ENCODE results near the gene GUCA2B. TPM values are rescaled to one million over a fixed set of nuclear protein-coding genes. Genes with fewer than 3 reads are reported as not detected.

Gene GUCA2B
- total RNA-seq, 1 experiment from 2014 or later, result not detected

DNA sequence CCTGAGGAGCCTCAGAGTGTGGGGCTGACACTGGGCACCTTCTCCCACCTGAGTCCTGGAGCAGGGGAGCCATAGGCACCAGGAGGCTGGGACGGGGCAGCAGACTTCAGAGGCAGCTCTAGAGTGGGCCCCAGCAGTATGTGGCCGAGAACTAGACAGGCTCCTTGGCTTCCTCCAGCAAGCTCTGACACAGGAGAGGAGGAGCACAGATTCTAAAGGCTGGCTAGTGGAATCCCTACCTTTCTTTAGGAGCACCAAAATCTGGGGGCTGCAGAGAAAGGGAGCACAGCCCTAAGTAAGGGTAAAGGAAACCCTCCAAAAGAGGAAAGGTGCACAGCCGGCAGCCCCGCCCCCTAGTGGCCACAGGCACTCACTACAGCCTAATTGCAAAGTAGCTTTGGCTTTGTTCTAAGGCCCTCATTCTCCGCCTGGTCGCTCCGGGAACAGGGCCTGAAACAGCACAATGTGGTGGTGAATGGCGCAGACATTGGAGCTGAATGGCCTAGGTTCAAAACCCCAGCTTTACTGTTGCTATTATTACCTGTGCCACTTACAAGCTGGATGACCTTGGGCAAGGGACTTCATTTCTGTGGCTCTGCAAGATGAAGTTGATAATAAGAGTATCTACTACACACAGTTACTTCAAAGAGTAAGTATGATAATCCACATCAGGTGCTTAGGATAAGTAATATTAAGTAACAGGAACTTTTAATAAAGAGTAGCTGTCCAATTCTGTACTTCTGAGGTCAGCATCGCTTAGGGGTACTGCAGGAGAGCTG, 20.1 kb downstream of the GUCA2B start:
- intact Hi-C loops (cut with micrococcal nuclease; ENCODE audit: unreplicated experiment), result loop anchor here (10.0 kb wide), 1 partner anchor 141 kb away; no protein-coding TSS in a partner anchor
- in situ Hi-C loops (cut with HindIII; ENCODE audit: low pct_unique_long_range_greater_than_20kb, low sequenced_read_pairs), result no loop called here
- no TSS peak for BruUV-seq (replicated peaks)
- DNase-seq (ENCODE audit: low read depth, low spot score) (peak; percentile 43), ATAC-seq (peak; percentile 66)
- Histone ChIP-seq H3K36me3 (ENCODE audit: control insufficient read depth, insufficient read depth, low read length) (no peaks in the 10 kb centered on the region; the same call in 1 of the 2 replicates), H3K4me3 (ENCODE audit: low read depth in 2 of 2, low read length in 2 of 2) (no peak overlapping the region), H3K27ac (ENCODE audit: low read length) (no peak overlapping the region), H3K27me3 (ENCODE audit: control insufficient read depth, insufficient read depth, low read length) (no peaks in the 10 kb centered on the region), H3K9me3 (ENCODE audit: control insufficient read depth, insufficient read depth, low read depth, low read length) (no peaks in the 10 kb centered on the region), H3K4me1 (ENCODE audit: control insufficient read depth, insufficient read depth, low read length) (no peaks in the 10 kb centered on the region; the same call in 1 of the 2 replicates)
- TF ChIP-seq, protein P1, sequence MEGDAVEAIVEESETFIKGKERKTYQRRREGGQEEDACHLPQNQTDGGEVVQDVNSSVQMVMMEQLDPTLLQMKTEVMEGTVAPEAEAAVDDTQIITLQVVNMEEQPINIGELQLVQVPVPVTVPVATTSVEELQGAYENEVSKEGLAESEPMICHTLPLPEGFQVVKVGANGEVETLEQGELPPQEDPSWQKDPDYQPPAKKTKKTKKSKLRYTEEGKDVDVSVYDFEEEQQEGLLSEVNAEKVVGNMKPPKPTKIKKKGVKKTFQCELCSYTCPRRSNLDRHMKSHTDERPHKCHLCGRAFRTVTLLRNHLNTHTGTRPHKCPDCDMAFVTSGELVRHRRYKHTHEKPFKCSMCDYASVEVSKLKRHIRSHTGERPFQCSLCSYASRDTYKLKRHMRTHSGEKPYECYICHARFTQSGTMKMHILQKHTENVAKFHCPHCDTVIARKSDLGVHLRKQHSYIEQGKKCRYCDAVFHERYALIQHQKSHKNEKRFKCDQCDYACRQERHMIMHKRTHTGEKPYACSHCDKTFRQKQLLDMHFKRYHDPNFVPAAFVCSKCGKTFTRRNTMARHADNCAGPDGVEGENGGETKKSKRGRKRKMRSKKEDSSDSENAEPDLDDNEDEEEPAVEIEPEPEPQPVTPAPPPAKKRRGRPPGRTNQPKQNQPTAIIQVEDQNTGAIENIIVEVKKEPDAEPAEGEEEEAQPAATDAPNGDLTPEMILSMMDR (IDR thresholded peaks at IDR 0.05), result peak; percentile 99
- no peak for TF ChIP-seq SIN3A (IDR thresholded peaks at IDR 0.05; ENCODE audit: borderline replicate concordance, insufficient read depth, low read depth, low read length)
- TF ChIP-seq TCF7L2 (IDR thresholded peaks at IDR 0.05; ENCODE audit: low read depth, low read length), result no peak
- TF ChIP-seq POLR2AphosphoS5 (IDR thresholded peaks at IDR 0.05; ENCODE audit: low read depth, low read length), result no peak
- CTCF ChIA-PET, result interaction anchor here (0.6 to 1.1 kb wide), 8 partner anchors 9 to 1756 kb away, joined by 3 to 9 read pairs (median 4); partner anchors contain the start of gene GUCA2A
- POLR2A ChIA-PET, result no interaction called here

DNA sequence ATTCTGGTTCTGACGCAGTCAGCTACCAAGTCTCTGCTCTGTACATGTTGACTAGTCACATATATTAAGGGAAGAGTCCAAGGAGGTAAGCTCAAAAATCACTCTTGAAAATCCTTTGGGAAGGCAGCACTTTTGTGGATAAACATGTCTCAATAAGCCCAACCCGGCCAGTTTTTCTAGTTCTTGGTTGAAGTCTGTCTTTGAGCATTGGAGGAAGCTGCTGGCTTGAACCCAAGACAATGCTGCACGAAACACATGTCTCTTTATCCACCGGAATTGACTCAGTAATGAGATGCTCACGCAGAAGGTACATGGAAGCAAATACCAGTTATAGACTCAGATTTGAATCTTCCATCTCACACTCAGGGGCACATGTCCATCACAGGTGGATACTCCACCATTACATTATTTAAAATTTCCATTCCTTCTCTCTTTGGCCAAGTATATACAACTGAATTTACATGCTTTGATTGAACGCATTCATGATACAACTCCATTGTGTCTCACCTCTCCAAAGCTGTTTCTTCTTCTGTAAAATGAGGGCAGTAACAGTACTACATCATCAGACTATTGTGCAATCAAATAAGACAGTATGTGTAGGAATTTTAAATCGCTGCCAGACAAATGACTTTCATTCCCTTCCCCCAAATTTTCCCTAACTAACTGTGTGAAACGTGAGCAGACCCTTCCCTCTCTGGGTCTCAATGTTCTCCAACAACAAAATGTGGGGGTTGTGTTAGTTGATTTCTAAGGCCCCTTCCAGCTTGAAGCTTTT, 20.9 kb downstream of the GUCA2B start:
- CTCF ChIA-PET, result interaction anchor here (0.6 to 1.1 kb wide), 6 partner anchors 15 to 164 kb away, joined by 3 to 9 read pairs (median 4); no protein-coding TSS in a partner anchor
- Histone ChIP-seq H3K27ac (ENCODE audit: low read length) (no peak overlapping the region), H3K4me1 (ENCODE audit: control insufficient read depth, insufficient read depth, low read length) (no peaks in the 10 kb centered on the region; the same call in 1 of the 2 replicates), H3K36me3 (ENCODE audit: control insufficient read depth, insufficient read depth, low read length) (no peaks in the 10 kb centered on the region; the same call in 1 of the 2 replicates), H3K9me3 (ENCODE audit: control insufficient read depth, insufficient read depth, low read depth, low read length) (no peaks in the 10 kb centered on the region), H3K27me3 (ENCODE audit: control insufficient read depth, insufficient read depth, low read length) (no peaks in the 10 kb centered on the region), H3K4me3 (ENCODE audit: low read depth in 2 of 2, low read length in 2 of 2) (no peak overlapping the region)
- no peak for TF ChIP-seq POLR2AphosphoS5 (IDR thresholded peaks at IDR 0.05; ENCODE audit: low read depth, low read length)
- BruUV-seq (replicated peaks), result no TSS peak
- intact Hi-C loops (cut with micrococcal nuclease; ENCODE audit: unreplicated experiment) (loop anchor here (10.0 kb wide), 1 partner anchor 141 kb away; no protein-coding TSS in a partner anchor), in situ Hi-C loops (cut with HindIII; ENCODE audit: low pct_unique_long_range_greater_than_20kb, low sequenced_read_pairs) (no loop called here)
- DNase-seq (ENCODE audit: low read depth, low spot score) (no peak), ATAC-seq (no peak)
- POLR2A ChIA-PET, result no interaction called here

DNA sequence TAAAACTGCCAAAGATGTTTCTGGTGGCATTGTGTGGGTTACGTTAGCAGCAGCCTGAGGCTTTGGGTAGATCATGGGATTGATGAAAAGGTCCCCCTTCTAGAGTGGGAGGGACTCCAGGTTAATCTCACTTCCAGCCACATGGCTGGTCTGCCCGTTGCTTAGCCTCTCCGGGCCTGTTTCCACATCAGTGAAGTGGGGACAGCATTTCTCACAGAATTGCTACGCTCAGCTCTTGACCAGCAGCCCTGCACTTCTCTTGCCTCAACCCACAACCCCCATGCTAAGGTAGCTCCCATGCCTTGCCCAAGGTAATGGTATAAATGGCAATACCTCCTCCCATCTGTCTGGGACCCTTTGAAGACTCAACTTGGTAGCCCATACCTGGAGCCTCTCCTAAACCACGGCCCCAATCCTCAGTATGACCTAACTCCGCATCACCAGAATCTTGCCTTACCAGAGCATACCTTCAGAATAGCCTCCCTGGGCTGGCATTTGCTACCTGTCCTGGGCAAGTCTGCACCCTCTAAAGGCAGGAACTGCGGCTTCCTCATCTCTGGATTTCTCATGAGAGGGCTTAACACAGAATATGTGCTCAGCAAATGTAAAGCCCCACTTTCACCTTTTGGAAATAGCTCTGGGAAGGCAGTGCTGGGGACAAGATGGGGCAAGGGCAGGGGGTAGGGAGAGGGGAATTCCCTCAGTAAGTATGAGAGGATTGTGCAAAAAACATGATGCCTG, 22.3 kb downstream of the GUCA2B start:
- Histone ChIP-seq H3K36me3 (ENCODE audit: control insufficient read depth, insufficient read depth, low read length) (peaks cover 7% of the 10 kb centered on the region; the same call in 1 of the 2 replicates), H3K9me3 (ENCODE audit: control insufficient read depth, insufficient read depth, low read depth, low read length) (no peaks in the 10 kb centered on the region), H3K27me3 (ENCODE audit: control insufficient read depth, insufficient read depth, low read length) (no peaks in the 10 kb centered on the region), H3K4me1 (ENCODE audit: control insufficient read depth, insufficient read depth, low read length) (no peaks in the 10 kb centered on the region; the same call in 1 of the 2 replicates), H3K27ac (ENCODE audit: low read length) (no peak overlapping the region), H3K4me3 (ENCODE audit: low read depth in 2 of 2, low read length in 2 of 2) (no peak overlapping the region)
- in situ Hi-C loops (cut with HindIII; ENCODE audit: low pct_unique_long_range_greater_than_20kb, low sequenced_read_pairs), result no loop called here
- ChIA-PET CTCF (interaction anchor here (0.6 kb wide), 1 partner anchor 158 kb away, joined by 4 read pairs; no protein-coding TSS in a partner anchor), POLR2A (interaction anchor here (0.7 kb wide), 1 partner anchor 128 kb away, joined by 4 read pairs; no protein-coding TSS in a partner anchor)
- intact Hi-C loops (cut with micrococcal nuclease; ENCODE audit: unreplicated experiment), result loop anchor here (5.0 to 10.0 kb wide), 2 partner anchors 139 to 162 kb away; partner anchors contain the start of gene FOXJ3
- no TSS peak for BruUV-seq (replicated peaks)
- DNase-seq (ENCODE audit: low read depth, low spot score) (no peak), ATAC-seq (no peak)
- no peak for TF ChIP-seq SIN3A (IDR thresholded peaks at IDR 0.05; ENCODE audit: borderline replicate concordance, insufficient read depth, low read depth, low read length)
- no peak for TF ChIP-seq POLR2AphosphoS5 (IDR thresholded peaks at IDR 0.05; ENCODE audit: low read depth, low read length)
- TF ChIP-seq, protein P1 (IDR thresholded peaks at IDR 0.05), result no peak
- no peak for TF ChIP-seq TCF7L2 (IDR thresholded peaks at IDR 0.05; ENCODE audit: low read depth, low read length)
- TF ChIP-seq, protein P2, sequence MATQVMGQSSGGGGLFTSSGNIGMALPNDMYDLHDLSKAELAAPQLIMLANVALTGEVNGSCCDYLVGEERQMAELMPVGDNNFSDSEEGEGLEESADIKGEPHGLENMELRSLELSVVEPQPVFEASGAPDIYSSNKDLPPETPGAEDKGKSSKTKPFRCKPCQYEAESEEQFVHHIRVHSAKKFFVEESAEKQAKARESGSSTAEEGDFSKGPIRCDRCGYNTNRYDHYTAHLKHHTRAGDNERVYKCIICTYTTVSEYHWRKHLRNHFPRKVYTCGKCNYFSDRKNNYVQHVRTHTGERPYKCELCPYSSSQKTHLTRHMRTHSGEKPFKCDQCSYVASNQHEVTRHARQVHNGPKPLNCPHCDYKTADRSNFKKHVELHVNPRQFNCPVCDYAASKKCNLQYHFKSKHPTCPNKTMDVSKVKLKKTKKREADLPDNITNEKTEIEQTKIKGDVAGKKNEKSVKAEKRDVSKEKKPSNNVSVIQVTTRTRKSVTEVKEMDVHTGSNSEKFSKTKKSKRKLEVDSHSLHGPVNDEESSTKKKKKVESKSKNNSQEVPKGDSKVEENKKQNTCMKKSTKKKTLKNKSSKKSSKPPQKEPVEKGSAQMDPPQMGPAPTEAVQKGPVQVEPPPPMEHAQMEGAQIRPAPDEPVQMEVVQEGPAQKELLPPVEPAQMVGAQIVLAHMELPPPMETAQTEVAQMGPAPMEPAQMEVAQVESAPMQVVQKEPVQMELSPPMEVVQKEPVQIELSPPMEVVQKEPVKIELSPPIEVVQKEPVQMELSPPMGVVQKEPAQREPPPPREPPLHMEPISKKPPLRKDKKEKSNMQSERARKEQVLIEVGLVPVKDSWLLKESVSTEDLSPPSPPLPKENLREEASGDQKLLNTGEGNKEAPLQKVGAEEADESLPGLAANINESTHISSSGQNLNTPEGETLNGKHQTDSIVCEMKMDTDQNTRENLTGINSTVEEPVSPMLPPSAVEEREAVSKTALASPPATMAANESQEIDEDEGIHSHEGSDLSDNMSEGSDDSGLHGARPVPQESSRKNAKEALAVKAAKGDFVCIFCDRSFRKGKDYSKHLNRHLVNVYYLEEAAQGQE (IDR thresholded peaks at IDR 0.05; ENCODE audit: insufficient read depth in 1 of 2, low read depth in 2 of 2, low read length in 1 of 2), result no peak
